GM18951 (cell line): ENCODE data around the gene ANKS1A.

Experiments used
- POLR2A ChIP-seq: IDR thresholded peaks from 4 replicates; pipeline ENCODE4 v1.6.1; 2011; ENCODE audit warnings: mild to moderate bottlenecking; ENCODE audit not compliant: insufficient read length, insufficient read depth; ENCODE audit errors: extremely low read depth
- in situ Hi-C: fragments of 300-500 bp; cut with MboI; formaldehyde crosslinking; loops from one replicate; pipeline ENCODE4 v1.12.0; 2022; ENCODE audit warnings: low sequenced_read_pairs, mixed read lengths, inconsistent platforms; ENCODE audit not compliant: unreplicated experiment

Gene ANKS1A

DNA sequence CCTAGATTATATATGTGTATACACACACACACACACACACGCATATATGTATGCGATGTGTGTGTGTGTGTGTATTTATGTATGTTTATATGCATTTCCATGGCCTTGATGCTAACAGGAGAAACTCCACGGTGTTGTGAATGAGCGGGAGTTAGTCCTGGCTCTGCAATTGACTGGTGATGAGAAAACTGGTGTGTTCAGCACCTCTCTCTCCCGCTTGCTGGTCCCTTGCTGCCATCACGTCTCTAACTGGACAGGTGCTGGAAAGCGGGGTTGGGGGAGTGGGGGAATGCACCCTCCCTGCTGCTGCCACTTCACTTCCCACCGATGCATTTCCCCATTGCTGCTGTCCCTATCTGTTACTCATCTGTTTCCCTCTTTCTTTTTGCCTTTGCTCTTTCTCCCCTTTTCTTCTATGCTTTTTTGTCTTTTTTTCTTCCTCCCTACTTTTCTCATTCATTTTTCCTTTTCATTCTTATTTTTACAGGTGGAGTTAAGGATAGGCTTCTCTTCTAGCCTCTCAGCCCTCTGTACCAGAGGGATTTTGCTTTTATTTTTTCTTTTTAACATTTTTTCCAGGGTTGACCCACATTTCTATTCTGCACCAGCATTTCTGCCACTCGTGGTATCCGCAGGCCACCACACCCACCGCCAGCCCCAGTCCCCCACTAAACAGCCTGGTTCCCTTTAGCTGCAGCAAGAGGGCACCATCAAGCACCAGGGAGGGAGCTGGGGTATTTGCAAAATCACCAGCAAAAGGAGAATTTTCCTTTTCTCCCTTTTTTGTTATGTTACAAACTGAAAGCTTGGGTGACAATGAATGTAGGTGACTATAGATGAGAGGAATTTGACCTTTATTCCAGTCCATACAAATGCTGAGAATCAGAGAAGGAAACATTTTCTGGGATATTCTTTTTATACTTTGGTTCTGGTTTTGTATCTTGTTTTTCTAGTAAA, 136.5 kb downstream of the ANKS1A start:
- in situ Hi-C loops = no loop called here
- TF ChIP-seq POLR2A = no peak

DNA sequence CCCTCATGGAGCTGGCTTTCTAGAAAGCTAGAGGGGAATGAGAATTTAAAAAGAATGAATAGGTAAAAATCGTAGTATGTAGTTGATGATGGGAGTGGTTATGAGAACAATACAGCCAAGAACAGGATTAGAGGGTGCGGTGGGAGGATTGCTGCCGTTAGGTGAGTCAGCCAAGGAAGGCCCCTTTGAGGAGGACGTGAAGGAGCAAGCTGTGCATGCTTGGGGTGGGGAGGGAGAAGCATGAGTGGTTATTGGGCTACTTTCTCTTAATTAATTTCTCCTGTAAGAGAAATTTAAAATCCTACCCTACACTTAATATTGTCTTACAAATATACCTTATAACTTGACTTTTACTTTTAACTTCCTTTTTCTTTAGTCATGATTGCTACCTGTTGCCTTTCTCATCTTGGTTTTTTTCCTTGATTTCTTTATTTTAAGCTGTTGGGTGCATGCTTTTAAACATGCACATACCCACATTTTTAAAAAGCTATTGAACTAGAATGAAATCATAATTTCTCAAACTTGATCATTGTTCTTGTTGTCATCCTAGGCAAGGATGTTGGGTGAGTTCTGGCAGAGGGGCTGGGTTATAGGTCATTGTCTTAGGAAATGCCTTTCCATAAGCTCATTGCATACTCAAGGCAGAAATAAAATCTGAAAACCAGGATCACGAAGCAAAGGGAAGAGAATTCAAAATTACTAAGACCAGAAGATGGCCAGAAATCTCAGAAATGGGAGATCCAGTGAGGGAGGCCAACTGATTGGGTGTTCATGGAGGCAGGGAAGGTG, 137.6 kb downstream of the ANKS1A start:
- TF ChIP-seq POLR2A = no peak
- in situ Hi-C loops = no loop called here

DNA sequence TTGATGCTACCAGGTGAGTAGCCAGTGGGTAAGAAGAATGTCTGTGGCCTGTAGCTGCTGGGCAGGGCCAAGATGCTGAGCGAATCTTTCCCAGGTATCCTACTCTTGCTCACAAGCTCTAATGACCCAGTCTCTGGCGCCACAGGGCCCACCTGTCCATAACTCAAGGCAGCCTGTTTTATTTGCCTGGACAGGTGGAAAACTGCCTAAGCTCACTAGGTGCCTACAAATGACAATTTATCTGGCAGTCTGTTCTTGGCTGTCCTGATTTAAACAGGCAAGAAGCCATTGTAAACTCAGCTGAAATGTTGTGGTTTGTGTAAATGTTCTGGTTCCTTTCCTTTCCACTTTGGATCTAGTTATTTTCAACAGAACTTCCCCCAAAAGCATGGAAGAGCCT, 138.8 kb downstream of the ANKS1A start:
- TF ChIP-seq POLR2A = no peak
- in situ Hi-C loops = no loop called here

DNA sequence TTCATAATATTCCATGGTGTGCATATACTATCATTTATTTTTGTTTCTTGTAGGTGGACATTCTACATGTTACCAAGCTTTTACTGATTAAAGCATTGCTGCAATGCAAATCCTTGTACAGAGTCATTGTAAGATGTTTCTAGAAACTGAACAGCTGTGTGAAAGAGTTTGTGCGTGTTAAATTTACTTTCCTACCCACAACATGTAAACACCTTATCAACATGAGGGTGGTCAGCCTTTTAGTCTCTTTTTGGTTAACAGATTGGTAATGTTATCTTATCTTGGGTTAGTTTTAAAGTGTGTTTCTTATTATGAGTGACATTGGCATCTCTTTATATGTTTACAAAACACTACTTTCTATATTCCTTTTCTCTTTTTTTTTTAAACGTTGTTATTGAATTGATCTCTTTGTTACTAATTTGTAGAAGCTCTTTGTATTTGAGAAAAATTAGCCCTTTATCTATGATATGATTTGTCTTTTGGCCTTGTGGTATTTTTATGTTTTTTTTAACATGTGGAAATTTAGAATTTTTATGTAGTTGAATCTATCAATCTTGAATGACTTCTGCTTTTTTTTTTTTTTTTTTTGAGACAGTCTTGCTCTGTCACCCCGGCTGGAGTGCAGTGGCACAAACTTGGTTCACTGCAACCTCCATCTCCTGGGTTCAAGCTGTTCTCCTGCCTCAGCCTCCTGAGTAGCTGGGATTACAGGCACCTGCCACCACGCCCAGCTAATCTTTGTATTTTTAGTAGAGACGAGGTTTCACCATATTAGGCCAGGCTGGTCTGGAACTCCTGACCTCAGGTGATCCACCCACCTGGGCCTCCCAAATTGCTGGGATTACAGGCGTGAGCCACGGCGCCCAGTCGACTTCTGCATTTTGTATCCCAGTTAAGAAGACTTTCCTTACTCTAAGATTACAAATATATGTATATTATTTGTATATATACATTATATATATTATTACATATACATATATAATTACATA, 140.0 kb downstream of the ANKS1A start:
- in situ Hi-C loops = no loop called here

DNA sequence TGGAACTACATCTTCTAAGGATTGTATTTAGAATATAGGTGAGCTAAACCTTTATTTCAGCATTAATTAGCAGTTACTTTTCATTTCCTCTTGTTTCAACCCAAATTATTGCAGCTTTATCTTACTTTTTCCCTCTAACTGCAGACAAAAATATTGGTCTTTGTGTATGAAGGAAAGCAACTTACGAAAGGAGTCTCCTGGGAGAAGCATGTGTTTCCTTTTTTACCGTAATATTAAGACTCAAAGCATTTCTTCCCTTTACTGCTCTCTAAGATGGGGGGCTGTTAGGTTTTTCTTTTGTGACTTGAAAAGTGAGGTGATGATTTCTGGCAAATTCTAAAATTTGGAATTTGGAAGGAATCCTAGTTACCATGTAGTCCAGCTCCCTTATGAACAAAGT, 141.0 kb downstream of the ANKS1A start:
- no peak for TF ChIP-seq POLR2A
- in situ Hi-C loops = no loop called here

More for the DNA sequence above, 140.0 kb downstream of the ANKS1A start:
- TF ChIP-seq POLR2A = no peak

DNA sequence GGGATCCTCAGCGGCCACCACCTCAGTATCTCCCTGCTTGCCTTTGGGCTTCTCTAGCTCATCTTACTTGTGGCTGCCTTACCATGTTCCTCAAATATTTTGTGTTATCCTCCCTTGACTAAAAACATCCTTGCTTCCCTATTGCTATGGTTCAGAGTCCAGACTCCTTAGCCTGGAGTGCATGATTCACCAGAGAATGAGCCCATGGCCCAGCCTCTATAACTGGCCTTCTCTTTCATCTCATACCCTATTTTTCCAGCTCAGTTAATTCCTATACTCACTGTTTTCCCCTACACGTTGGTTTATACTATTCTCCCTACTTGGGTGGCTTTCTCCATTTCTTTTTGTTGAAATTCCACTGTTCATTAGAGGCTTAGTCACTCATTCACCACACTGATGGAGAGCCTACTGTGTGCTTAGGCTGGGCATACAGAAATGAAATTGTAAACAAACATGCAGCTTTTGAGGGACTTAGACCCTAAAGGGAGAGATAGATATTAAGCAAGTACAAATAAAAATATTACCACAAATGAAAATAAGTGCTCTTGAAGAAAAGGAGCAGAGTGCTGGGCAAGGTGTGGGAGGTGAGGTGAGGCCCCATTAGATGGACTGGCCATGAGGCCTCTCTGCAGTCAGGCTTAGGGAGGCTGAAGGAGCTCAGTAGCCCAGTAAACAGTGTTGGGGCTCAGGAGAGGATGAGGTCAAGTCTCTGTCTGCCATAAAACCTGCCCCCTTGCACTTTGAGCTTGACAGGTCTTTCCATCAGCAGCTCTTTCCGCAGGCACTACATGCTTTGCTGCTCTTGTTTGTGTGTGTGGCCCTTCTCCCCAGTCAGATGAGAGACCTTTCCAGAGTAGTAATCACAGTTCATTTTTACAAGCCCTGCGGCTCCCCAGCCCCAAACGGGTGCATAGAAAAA, 142.8 kb downstream of the ANKS1A start:
- no peak for TF ChIP-seq POLR2A
- in situ Hi-C loops = no loop called here

DNA sequence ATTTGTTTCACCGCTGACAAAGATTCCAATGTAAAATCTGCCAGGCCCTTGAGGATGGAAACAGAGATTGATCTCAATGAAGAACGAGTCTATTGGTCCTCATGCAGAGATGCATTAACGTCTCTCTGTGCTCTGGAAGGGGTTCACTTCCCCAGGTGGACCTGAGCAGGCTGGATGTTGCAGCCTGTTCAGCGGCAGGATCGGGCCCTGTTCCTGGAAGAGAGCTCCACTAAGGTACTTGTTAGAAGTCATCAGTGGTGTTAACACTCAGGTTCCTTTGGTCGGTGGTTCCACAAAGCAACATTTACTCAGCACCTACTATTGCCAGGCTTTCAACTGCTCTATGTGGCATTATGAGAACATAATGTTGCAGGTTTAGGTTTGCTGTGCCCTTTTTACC, 144.6 kb downstream of the ANKS1A start:
- no peak for TF ChIP-seq POLR2A
- in situ Hi-C loops = no loop called here

DNA sequence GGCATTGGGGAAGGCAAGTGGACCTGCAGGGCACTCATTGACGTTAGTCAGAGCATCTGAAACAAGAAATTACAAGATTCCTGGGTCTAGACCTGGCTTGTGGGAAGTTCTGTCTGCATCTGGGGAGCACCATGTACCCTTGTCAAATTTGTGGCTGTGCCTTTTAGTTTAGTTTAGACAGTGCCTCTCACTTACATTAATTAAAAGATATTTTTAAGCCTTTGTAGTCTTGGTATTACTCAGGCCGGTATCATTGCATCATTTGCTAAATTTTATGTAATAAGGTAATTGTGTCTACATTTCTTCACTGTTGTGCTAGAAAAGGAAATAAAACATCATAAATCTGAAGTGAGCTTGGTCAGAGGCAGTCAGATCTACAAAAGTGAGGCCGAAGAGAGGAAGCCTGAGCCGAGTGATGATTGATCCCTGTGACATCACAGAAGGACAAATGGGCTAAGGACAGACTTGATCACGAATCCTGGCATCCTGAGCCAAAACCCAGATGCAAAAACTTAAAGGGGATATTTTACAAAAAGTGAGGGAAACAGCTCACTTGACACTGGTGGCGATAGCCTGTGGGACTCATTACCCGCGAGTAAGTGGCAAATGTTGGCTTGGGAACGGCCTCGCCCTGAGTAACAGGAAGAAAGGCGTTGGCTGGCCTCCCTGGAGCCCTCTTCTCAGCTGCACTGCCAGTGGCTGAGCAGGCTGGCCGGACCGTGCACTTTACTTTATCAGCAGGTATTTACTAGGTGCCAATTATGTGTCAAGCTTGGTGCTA, 145.5 kb downstream of the ANKS1A start:
- in situ Hi-C loops = no loop called here
- no peak for TF ChIP-seq POLR2A

DNA sequence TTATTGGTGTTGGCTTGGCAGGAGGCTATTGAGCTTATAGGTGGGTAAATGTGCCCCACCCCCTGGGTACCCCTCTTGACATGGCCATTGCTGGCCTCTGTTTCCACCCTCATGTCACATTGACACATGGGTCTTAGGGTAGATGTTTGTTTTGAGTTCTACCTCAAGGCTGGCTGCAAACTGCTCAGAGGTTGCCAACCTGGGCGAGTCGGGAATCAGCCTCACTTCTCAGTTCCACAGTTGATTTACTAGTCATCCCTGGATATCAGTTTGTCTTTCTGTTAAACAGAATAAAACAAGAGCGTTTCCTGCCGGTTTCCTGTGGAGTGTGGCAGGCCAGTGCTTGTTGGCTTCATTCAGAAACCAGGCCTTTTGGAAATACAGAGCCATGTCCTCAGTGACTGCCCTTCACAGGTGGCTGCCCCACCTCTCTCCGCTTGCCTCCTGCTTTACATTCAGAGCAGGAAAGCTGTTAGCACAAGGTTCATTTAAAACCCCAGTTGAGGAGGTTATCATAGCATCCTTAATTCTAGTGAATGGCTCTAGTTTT, 146.5 kb downstream of the ANKS1A start:
- in situ Hi-C loops = no loop called here

DNA sequence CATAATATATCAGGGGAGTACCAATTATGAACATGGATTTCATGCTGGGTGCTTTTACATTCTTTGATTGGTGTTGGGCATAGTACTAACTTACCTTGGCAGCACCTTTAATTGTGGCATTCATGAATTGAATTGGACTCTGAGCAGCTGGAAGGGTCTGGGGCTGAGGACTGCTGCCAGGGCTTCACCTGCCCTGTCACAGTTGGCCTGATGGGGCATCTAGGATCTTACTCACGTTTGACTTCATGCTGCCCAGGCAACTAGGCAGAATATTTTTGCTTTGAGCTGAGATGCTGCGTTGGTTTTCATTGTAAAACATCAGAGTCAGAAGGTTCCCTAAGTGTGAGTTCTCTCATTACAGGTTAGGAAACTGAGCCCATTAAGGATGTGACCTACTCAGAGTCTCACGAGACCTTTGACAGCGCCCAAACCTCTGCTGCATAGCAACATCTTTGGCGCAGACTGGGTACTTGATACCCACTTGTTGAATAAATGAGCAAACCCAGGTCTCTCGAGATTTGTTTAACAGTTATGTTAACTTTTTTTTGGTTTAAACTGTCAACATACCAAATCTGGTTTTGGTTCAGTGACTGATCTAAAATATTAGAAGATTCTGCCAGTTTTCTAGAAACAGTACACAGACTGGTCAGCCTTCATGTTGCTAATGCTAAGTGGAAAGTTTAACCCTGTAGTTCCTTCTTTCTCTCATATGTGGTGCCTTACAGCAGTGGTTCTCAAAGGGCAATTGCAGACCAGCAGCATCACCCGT, 147.2 kb downstream of the ANKS1A start:
- in situ Hi-C loops = no loop called here
- TF ChIP-seq POLR2A = no peak

More for the DNA sequence above, 146.5 kb downstream of the ANKS1A start:
- no peak for TF ChIP-seq POLR2A
